HG03280 (cell line): Measurements from ENCODE around the gene SYS1.

ENCODE experiments used
- ATAC-seq: cut with Tn5 transposase; IDR thresholded peaks from one replicate; pipeline ENCODE4 v1.9.1; 2021; ENCODE audit warnings: mild to moderate bottlenecking, moderate library complexity; ENCODE audit not compliant: unreplicated experiment

SYS1 gene

GRCh38 chr20:45354423-45355208, 8.3 kb upstream of the SYS1 start:
- no peak for ATAC-seq

- ATAC-seq, result no peak
These were observed 7.5 kb upstream of the SYS1 start for GRCh38 chr20:45355209-45356084.

GRCh38 chr20:45358282-45359068, 4.5 kb upstream of the SYS1 start:
- ATAC-seq, result no peak

- no peak for ATAC-seq
These were observed 3.9 kb upstream of the SYS1 start for GRCh38 chr20:45359069-45359405.

- ATAC-seq, result no peak
These were observed 3.4 kb upstream of the SYS1 start for GRCh38 chr20:45359406-45360148.

GRCh38 chr20:45361793-45362192, 1.2 kb upstream of the SYS1 start:
- no peak for ATAC-seq

GRCh38 chr20:45363611-45364492, 896 bp downstream of the SYS1 start:
- no peak for ATAC-seq

- ATAC-seq, result no peak
These were observed 2.6 kb downstream of the SYS1 start for GRCh38 chr20:45365444-45365970.

- ATAC-seq, result no peak
These were observed 3.2 kb downstream of the SYS1 start for GRCh38 chr20:45366192-45366591.

GRCh38 chr20:45366631-45367030, 3.7 kb downstream of the SYS1 start:
- no peak for ATAC-seq

- no peak for ATAC-seq
These were observed 4.2 kb downstream of the SYS1 start for GRCh38 chr20:45367126-45367525.

GRCh38 chr20:45368221-45368980, 5.4 kb downstream of the SYS1 start:
- ATAC-seq, result peak; percentile 76

GRCh38 chr20:45370571-45371160, 7.7 kb downstream of the SYS1 start:
- ATAC-seq, result no peak

GRCh38 chr20:45372241-45372640, 9.3 kb downstream of the SYS1 start:
- ATAC-seq, result no peak

GRCh38 chr20:45372646-45373352, 9.8 kb downstream of the SYS1 start:
- ATAC-seq, result no peak

GRCh38 chr20:45373353-45374100, 10.6 kb downstream of the SYS1 start:
- peak; percentile 71 for ATAC-seq

GRCh38 chr20:45374101-45374467, 11.1 kb downstream of the SYS1 start:
- no peak for ATAC-seq
